Measurements from ENCODE around the gene FIP1L1. TPM values are rescaled to one million over a fixed set of nuclear protein-coding genes. Genes with fewer than 3 reads are reported as not detected.

FIP1L1 gene
- total and polyA plus RNA-seq, 2 of the 13 experiments (the other 11 are each of a cell fraction or from before 2014, with no cell fraction given), result 14.9 to 69.4 TPM

DNA sequence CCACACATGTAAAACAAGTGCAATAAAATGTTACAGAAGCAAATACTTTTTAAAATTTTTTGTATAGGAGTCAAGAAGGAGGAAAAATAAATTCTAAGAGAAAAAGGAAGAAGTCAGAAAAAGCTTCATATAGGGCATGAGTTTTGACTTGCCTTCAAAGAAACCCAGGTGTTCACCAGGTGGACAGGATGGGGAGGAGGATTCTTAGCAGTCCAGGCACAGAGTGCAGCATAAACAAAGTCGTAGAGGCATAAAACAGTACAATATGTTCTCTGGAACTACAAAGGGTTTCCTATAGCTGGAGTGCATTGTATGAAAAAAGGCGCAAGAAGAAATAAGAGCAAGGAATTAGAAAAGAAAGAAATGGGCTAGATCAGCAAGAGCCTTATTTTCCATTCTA is 9.7 kb upstream of the FIP1L1 start:
- FAIRE-seq, result no peak
- H4K20me1 ChIP-seq (ENCODE audit: insufficient read depth, low read length), result no peaks in the 10 kb centered on the region
- peaks cover 0 to 6% of the 10 kb centered on the region in 2 experiments; a peak in 1 of 5 replicates for H3K27me3 ChIP-seq (ENCODE audit: control insufficient read depth in 1 of 2, insufficient read depth in 2 of 2, low read length in 2 of 2)
- TF ChIP-seq CBX2 (IDR thresholded peaks at IDR 0.05; ENCODE audit: low read depth, low read length) (no peak), CBX2 (CRISPR knock-in tag; IDR thresholded peaks at IDR 0.05; ENCODE audit: low read depth) (no peak), MAF1 (CRISPR knock-in tag; IDR thresholded peaks at IDR 0.05; ENCODE audit: borderline replicate concordance) (no peak), HOXA3 (CRISPR knock-in tag; IDR thresholded peaks at IDR 0.05) (no peak), EP300 (IDR thresholded peaks at IDR 0.05; ENCODE audit: low read depth in 2 of 2, low read length in 2 of 2) (no peak), EP300 (CRISPR knock-in tag; IDR thresholded peaks at IDR 0.05; ENCODE audit: borderline replicate concordance) (no peak), NFE2 (CRISPR knock-in tag; IDR thresholded peaks at IDR 0.05) (no peak), CBX5 (CRISPR knock-in tag; IDR thresholded peaks at IDR 0.05; ENCODE audit: borderline replicate concordance) (no peak)
- TF ChIP-seq, protein P1, sequence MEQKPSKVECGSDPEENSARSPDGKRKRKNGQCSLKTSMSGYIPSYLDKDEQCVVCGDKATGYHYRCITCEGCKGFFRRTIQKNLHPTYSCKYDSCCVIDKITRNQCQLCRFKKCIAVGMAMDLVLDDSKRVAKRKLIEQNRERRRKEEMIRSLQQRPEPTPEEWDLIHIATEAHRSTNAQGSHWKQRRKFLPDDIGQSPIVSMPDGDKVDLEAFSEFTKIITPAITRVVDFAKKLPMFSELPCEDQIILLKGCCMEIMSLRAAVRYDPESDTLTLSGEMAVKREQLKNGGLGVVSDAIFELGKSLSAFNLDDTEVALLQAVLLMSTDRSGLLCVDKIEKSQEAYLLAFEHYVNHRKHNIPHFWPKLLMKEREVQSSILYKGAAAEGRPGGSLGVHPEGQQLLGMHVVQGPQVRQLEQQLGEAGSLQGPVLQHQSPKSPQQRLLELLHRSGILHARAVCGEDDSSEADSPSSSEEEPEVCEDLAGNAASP (CRISPR knock-in tag; IDR thresholded peaks at IDR 0.05; ENCODE audit: borderline replicate concordance), result no peak
- TF ChIP-seq, protein P2, sequence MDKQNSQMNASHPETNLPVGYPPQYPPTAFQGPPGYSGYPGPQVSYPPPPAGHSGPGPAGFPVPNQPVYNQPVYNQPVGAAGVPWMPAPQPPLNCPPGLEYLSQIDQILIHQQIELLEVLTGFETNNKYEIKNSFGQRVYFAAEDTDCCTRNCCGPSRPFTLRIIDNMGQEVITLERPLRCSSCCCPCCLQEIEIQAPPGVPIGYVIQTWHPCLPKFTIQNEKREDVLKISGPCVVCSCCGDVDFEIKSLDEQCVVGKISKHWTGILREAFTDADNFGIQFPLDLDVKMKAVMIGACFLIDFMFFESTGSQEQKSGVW (CRISPR knock-in tag; IDR thresholded peaks at IDR 0.05; ENCODE audit: borderline replicate concordance), result no peak
- DNase-seq (ENCODE audit: low spot score), result no peak
- in situ Hi-C loops (cut with HindIII; ENCODE audit: extremely low pct_ligation_motif_present, low pct_unique_long_range_greater_than_20kb) (no loop called here), intact Hi-C loops (cut with micrococcal nuclease; ENCODE audit: unreplicated experiment) (loop anchor here (5.0 kb wide), 1 partner anchor 180 kb away; no protein-coding TSS in a partner anchor)
- H3K27ac ChIP-seq (ENCODE audit: extremely low read length, insufficient read depth, low read length), result no peak overlapping the region
- no peak overlapping the region for H3K9ac ChIP-seq (ENCODE audit: insufficient read depth, low read depth, low read length)
- no peak overlapping the region for H3K4me3 ChIP-seq (replicated peaks in 1 of 3; ENCODE audit: insufficient read depth in 1 of 3, low read depth in 2 of 3, low read length in 3 of 3)
- CTCF ChIA-PET (ENCODE audit: low intra/inter-chr PET ratio, low total read pairs), result no interaction called here
- H3K4me1 ChIP-seq (ENCODE audit: insufficient read depth, low read length), result peaks cover 21% of the 10 kb centered on the region
- no peak for ATAC-seq
- H3K36me3 ChIP-seq (replicated peaks in 1 of 2; ENCODE audit: control insufficient read depth in 1 of 2, insufficient read depth in 2 of 2, low read length in 2 of 2), result no peaks in the 10 kb centered on the region
- no peak overlapping the region for H3K4me2 ChIP-seq (ENCODE audit: low read depth, low read length)
- POLR2A ChIA-PET, result no interaction called here
- BruUV-seq (replicated peaks), result no TSS peak
- no peaks in the 10 kb centered on the region for H3K9me3 ChIP-seq (ENCODE audit: low read length)
- WGBS (ENCODE audit: low lambda C conversion rate), result 69% methylated on average over 2 of the region's 2 CpGs
- H3K79me2 ChIP-seq (ENCODE audit: insufficient read depth, low read length), result peaks cover 14% of the 10 kb centered on the region
- no peak overlapping the region for H2AFZ ChIP-seq (ENCODE audit: low read length)
